ENCODE measurements around the gene CDCA8. TPM values are rescaled to one million over a fixed set of nuclear protein-coding genes. Genes with fewer than 3 reads are reported as not detected.

The CDCA8 gene
- total RNA-seq, 2 donors from 2014 or later: 2.1 to 8.6 TPM

GRCh38 chr1:37739222-37739621 is 46.9 kb downstream of the CDCA8 start:
- intact Hi-C loops (cut with DNase I): no loop called here
- no peak overlapping the region for H3K27ac ChIP-seq
- TF ChIP-seq CTCF (IDR thresholded peaks at IDR 0.05) (no peak), POLR2A (IDR thresholded peaks at IDR 0.05) (no peak), POLR2AphosphoS5 (IDR thresholded peaks at IDR 0.05) (no peak)
- no peak overlapping the region for H3K4me3 ChIP-seq
- no peaks in the 10 kb centered on the region for H3K4me1 ChIP-seq (replicated peaks)
- peaks cover 5% of the 10 kb centered on the region for H3K27me3 ChIP-seq (replicated peaks; ENCODE audit: insufficient read depth)
- H3K9me3 ChIP-seq: no peaks in the 10 kb centered on the region
- WGBS: 93% methylated on average over 2 of the region's 2 CpGs
- no peaks in the 10 kb centered on the region for H3K36me3 ChIP-seq
- DNase-seq (ENCODE audit: low spot score): no peak

GRCh38 chr1:37741130-37741529 is 48.8 kb downstream of the CDCA8 start:
- TF ChIP-seq POLR2A (IDR thresholded peaks at IDR 0.05): no peak
- no peak for TF ChIP-seq POLR2AphosphoS5 (IDR thresholded peaks at IDR 0.05)
- TF ChIP-seq CTCF (IDR thresholded peaks at IDR 0.05): no peak
- intact Hi-C loops (cut with DNase I): no loop called here
- DNase-seq (ENCODE audit: low spot score): no peak
- Histone ChIP-seq H3K27ac (no peak overlapping the region), H3K27me3 (replicated peaks; ENCODE audit: insufficient read depth) (no peaks in the 10 kb centered on the region), H3K36me3 (no peaks in the 10 kb centered on the region), H3K9me3 (no peaks in the 10 kb centered on the region), H3K4me3 (no peak overlapping the region), H3K4me1 (replicated peaks) (no peaks in the 10 kb centered on the region)
- 60% methylated on average over 9 of the region's 9 CpGs for WGBS

GRCh38 chr1:37741662-37742061 is 49.3 kb downstream of the CDCA8 start:
- H3K36me3 ChIP-seq: no peaks in the 10 kb centered on the region
- intact Hi-C loops (cut with DNase I): no loop called here
- no peak for DNase-seq (ENCODE audit: low spot score)
- no peak for TF ChIP-seq POLR2AphosphoS5 (IDR thresholded peaks at IDR 0.05)
- TF ChIP-seq CTCF (IDR thresholded peaks at IDR 0.05): no peak
- H3K27me3 ChIP-seq (replicated peaks; ENCODE audit: insufficient read depth): no peaks in the 10 kb centered on the region
- H3K4me3 ChIP-seq: no peak overlapping the region
- no peak overlapping the region for H3K27ac ChIP-seq
- no peaks in the 10 kb centered on the region for H3K4me1 ChIP-seq (replicated peaks)
- WGBS: 37% methylated on average over 6 of the region's 6 CpGs
- H3K9me3 ChIP-seq: no peaks in the 10 kb centered on the region

GRCh38 chr1:37746806-37747205 is 54.5 kb downstream of the CDCA8 start:
- 89% methylated on average over 3 of the region's 3 CpGs for whole genome bisulfite sequencing
- no peak for TF ChIP-seq POLR2A (IDR thresholded peaks at IDR 0.05)
- no peak for TF ChIP-seq CTCF (IDR thresholded peaks at IDR 0.05)
- no peak for TF ChIP-seq POLR2AphosphoS5 (IDR thresholded peaks at IDR 0.05)
- no peaks in the 10 kb centered on the region for H3K27me3 ChIP-seq (replicated peaks; ENCODE audit: insufficient read depth)
- H3K9me3 ChIP-seq: no peaks in the 10 kb centered on the region
- intact Hi-C loops (cut with DNase I): no loop called here
- DNase-seq (ENCODE audit: low spot score): no peak
- no peaks in the 10 kb centered on the region for H3K4me1 ChIP-seq (replicated peaks)
- no peak overlapping the region for H3K27ac ChIP-seq
- H3K4me3 ChIP-seq: no peak overlapping the region
- no peaks in the 10 kb centered on the region for H3K36me3 ChIP-seq

- DNase-seq (ENCODE audit: low spot score): no peak
- H3K36me3 ChIP-seq: no peaks in the 10 kb centered on the region
- no peak for TF ChIP-seq POLR2AphosphoS5 (IDR thresholded peaks at IDR 0.05)
- no peak for TF ChIP-seq POLR2A (IDR thresholded peaks at IDR 0.05)
- TF ChIP-seq CTCF (IDR thresholded peaks at IDR 0.05): no peak
- H3K27ac ChIP-seq: no peak overlapping the region
- WGBS: 96% methylated on average over 1 of the region's 1 CpG
- H3K27me3 ChIP-seq (replicated peaks; ENCODE audit: insufficient read depth): peaks cover 4% of the 10 kb centered on the region
- no peaks in the 10 kb centered on the region for H3K4me1 ChIP-seq (replicated peaks)
- no peak overlapping the region for H3K4me3 ChIP-seq
- no peaks in the 10 kb centered on the region for H3K9me3 ChIP-seq
- intact Hi-C loops (cut with DNase I): no loop called here
These were observed 56.2 kb downstream of the CDCA8 start for GRCh38 chr1:37748565-37748964.
